Tibial nerve (tissue), 4 donors: ENCODE results near the gene PDZD2. TPM values are rescaled to one million over a fixed set of nuclear protein-coding genes. Genes with fewer than 3 reads are reported as not detected.
"Not testable (repeated sequence)": the region's sequence is repeated elsewhere in the genome, so short reads cannot be mapped to it uniquely, and the experiment has no call there.

Experiments
- DNase-seq, 2 donors: peaks; one replicate each; pipeline ENCODE4 v3.0.0-alpha.2; 2019; ENCODE audit warnings: low spot score in 2 of 2
- H3K27ac ChIP-seq, 4 donors: fragments of 200-600 bp; sonication (generic) in 3 of 4; one replicate each; pipeline ENCODE4 v1.5.1; 2017 to 2019; ENCODE audit warnings: mild to moderate bottlenecking in 1 of 4
- H3K27me3 ChIP-seq, 2 donors: fragments of 200-600 bp; sonication (generic) in 1 of 2; one replicate each; pipeline versions ENCODE4 v1.5.1 to v1.6.0; 2017 to 2019
- H3K36me3 ChIP-seq, 3 donors: fragments of 200-600 bp; sonication (generic); one replicate each; pipeline ENCODE4 v1.5.1; 2018 to 2019
- H3K4me1 ChIP-seq, 4 donors: fragments of 200-600 bp; sonication (generic) in 3 of 4; one replicate each; pipeline ENCODE4 v1.5.1; 2017 to 2019
- H3K4me3 ChIP-seq, 4 donors: fragments of 200-600 bp; sonication (generic) in 3 of 4; one replicate each; pipeline ENCODE4 v1.5.1; 2017 to 2019; ENCODE audit warnings: mild to moderate bottlenecking in 1 of 4, moderate library complexity in 1 of 4
- H3K9me3 ChIP-seq, 4 donors: fragments of 200-600 bp; sonication (generic) in 3 of 4; one replicate each; pipeline ENCODE4 v1.5.1; 2017 to 2019
- CTCF ChIP-seq, 5 experiments: fragments of 200-600 bp in 3 of 5; fragments of 450-650 bp in 2 of 5; sonication (generic) in 3 of 5; IDR thresholded peaks; one replicate each; pipeline ENCODE4 v1.5.1; 2016 to 2019; ENCODE audit warnings: antibody characterized with exemption in 5 of 5, mild to moderate bottlenecking in 3 of 5, moderate library complexity in 2 of 5
- EP300 ChIP-seq, 2 donors: sonication (generic); formaldehyde crosslinking; IDR thresholded peaks; one replicate each; pipeline ENCODE4 v1.6.1; 2017; ENCODE audit warnings: antibody characterized with exemption in 2 of 2, mild to moderate bottlenecking in 1 of 2
- POLR2A ChIP-seq, 2 donors: fragments of 450-650 bp; IDR thresholded peaks; one replicate each; pipeline ENCODE4 v1.6.1; 2017; ENCODE audit warnings: antibody characterized with exemption in 2 of 2, mild to moderate bottlenecking in 2 of 2, moderate library complexity in 2 of 2
- WGBS, 2 donors: methylation state at CpG; one replicate each; pipeline ENCODE4 v1.1.5; 2018; 5-methylcytosine and 5-hydroxymethylcytosine counted together
- total RNA-seq, 4 donors: library from RNA; depleted of rRNA; stranded (reverse); fragments of >200 nt; gene quantifications; one replicate each; pipeline ENCODE4 v1.1.0, GENCODE V29; 2016

The PDZD2 gene
- total RNA-seq, 4 donors from 2014 or later, result 102 to 153 (median 117) TPM

- no peak for DNase-seq
- Histone ChIP-seq H3K9me3 (no peaks in the 10 kb centered on the region), H3K36me3 (peaks cover 0 to 41% (median 0%) of the 10 kb centered on the region in 3 donors), H3K4me3 (no peak overlapping the region), H3K27me3 (no peaks in the 10 kb centered on the region), H3K27ac (no peak overlapping the region), H3K4me1 (peaks cover 0 to 5% (median 0%) of the 10 kb centered on the region in 4 donors)
- no peak for TF ChIP-seq CTCF (IDR thresholded peaks at IDR 0.05)
- WGBS, 2 donors, result 91 to 93% methylated on average over 3 of the region's 3 CpGs
Measured at GRCh38 chr5:32004404-32004803, 365.5 kb downstream of the PDZD2 start.

GRCh38 chr5:32008746-32009145, 369.8 kb downstream of the PDZD2 start:
- Histone ChIP-seq H3K36me3 (peaks cover 0 to 34% (median 0%) of the 10 kb centered on the region in 3 donors), H3K4me1 (peaks cover 0 to 4% (median 0%) of the 10 kb centered on the region in 4 donors), H3K27me3 (no peaks in the 10 kb centered on the region), H3K27ac (no peak overlapping the region), H3K4me3 (no peak overlapping the region), H3K9me3 (no peaks in the 10 kb centered on the region)
- no peak for DNase-seq
- TF ChIP-seq EP300 (IDR thresholded peaks at IDR 0.05) (no peak), CTCF (IDR thresholded peaks at IDR 0.05) (no peak), POLR2A (IDR thresholded peaks at IDR 0.05) (no peak)
- 89 to 98% methylated on average over 9 of the region's 9 CpGs for WGBS, 2 donors

GRCh38 chr5:32013658-32014057, 374.7 kb downstream of the PDZD2 start:
- Histone ChIP-seq H3K27me3 (no peaks in the 10 kb centered on the region), H3K4me3 (no peak overlapping the region), H3K36me3 (peaks cover 0 to 21% (median 0%) of the 10 kb centered on the region in 3 donors), H3K27ac (peak overlapping the region in 3 of 4 donors; percentile 16 to 94 (median 93)), H3K9me3 (no peaks in the 10 kb centered on the region), H3K4me1 (peaks cover 0 to 35% (median 24%) of the 10 kb centered on the region in 4 donors)
- TF ChIP-seq CTCF (IDR thresholded peaks at IDR 0.05) (no peak), EP300 (IDR thresholded peaks at IDR 0.05) (peak in 1 of 2 donors; percentile 75)
- no peak for DNase-seq
- WGBS, 2 donors, result 32 to 53% methylated on average over 7 of the region's 7 CpGs

GRCh38 chr5:32014096-32014745, 375.3 kb downstream of the PDZD2 start:
- Histone ChIP-seq H3K36me3 (peaks cover 0 to 19% (median 0%) of the 10 kb centered on the region in 3 donors), H3K4me1 (peaks cover 0 to 41% (median 28%) of the 10 kb centered on the region in 4 donors), H3K27ac (peak overlapping the region in 3 of 4 donors; percentile 16 to 94 (median 93)), H3K27me3 (no peaks in the 10 kb centered on the region), H3K9me3 (no peaks in the 10 kb centered on the region), H3K4me3 (no peak overlapping the region)
- no peak for DNase-seq
- WGBS, 2 donors, result 75 to 82% methylated on average over 10 of the region's 10 CpGs
- TF ChIP-seq EP300 (IDR thresholded peaks at IDR 0.05) (no peak), POLR2A (IDR thresholded peaks at IDR 0.05) (no peak), CTCF (IDR thresholded peaks at IDR 0.05) (no peak)

- not testable (repeated sequence) for H3K9me3 ChIP-seq, H3K4me3 ChIP-seq, DNase-seq, H3K27me3 ChIP-seq
- Histone ChIP-seq H3K27ac (peak overlapping the region in 2 of 4 donors; percentile 93 to 94), H3K36me3 (peaks cover 0 to 15% (median 0%) of the 10 kb centered on the region in 3 donors), H3K4me1 (peaks cover 0 to 51% (median 34%) of the 10 kb centered on the region in 4 donors)
- WGBS, 2 donors, result 98% methylated on average over 9 of the region's 9 CpGs
Measured at GRCh38 chr5:32015262-32015661, 376.3 kb downstream of the PDZD2 start.
